T1000 (cell line): ENCODE data around the gene ATP2B2.
"Not testable (repeated sequence)": the region's sequence is repeated elsewhere in the genome, so short reads cannot be mapped to it uniquely, and the experiment has no call there.

Experiments
- DNase-seq: peaks from one replicate; lab custom pipeline; 2025; ENCODE audit warnings: mixed read lengths; lab: John Stamatoyannopoulos, UW

Gene ATP2B2

DNA sequence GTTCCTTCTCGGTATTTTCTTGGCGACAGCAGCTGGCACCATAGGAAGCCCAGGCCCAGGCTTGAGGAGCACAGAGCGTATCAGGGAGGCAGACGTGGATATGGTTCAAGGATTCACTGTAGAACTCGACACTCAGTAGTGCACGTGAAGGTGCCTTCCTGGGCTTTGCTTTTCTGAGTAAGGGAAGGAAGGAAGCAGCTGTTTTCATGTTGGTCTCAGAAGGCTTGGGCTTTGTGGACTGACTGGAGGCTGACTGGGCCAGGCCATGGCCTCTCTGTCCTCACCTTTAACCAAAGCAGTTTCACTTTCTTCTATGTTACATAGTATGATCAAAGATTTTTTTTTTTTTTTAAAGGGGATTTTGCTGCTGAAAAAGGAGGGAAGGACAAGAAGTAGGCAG, 205.7 kb downstream of the ATP2B2 start:
- DNase-seq: no peak

DNA sequence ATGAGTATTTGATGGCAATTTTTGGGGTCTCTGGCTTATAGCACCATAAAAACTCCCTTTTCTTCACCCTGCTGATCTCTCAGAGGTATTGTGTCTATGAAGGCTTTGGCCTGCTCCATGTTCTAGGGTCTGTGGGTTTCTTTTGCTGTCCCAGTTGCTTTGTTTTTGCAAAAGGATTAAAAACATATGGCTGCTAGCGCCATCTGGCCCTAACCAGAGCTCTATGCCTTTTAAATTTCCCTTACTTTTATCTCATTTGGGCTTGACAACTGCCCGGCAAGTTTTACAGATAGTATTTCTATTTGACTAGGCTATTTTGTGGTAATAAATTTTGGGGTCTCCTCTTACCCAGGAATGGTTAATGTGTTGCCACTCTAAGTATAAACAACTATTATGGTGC, 206.2 kb downstream of the ATP2B2 start:
- no peak for DNase-seq

DNA sequence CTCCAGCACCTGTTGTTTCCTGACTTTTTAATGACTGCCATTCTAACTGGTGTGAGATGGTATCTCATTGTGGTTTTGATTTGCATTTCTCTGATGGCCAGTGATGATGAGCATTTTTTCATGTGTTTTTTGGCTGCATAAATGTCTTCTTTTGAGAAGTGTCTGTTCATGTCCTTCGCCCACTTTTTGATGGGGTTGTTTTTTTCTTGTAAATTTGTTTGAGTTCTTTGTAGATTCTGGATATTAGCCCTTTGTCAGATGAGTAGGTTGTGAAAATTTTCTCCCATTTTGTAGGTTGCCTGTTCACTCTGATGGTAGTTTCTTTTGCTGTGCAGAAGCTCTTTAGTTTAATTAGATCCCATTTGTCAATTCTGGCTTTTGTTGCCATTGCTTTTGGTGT, 207.3 kb downstream of the ATP2B2 start:
- DNase-seq: not testable (repeated sequence)

DNA sequence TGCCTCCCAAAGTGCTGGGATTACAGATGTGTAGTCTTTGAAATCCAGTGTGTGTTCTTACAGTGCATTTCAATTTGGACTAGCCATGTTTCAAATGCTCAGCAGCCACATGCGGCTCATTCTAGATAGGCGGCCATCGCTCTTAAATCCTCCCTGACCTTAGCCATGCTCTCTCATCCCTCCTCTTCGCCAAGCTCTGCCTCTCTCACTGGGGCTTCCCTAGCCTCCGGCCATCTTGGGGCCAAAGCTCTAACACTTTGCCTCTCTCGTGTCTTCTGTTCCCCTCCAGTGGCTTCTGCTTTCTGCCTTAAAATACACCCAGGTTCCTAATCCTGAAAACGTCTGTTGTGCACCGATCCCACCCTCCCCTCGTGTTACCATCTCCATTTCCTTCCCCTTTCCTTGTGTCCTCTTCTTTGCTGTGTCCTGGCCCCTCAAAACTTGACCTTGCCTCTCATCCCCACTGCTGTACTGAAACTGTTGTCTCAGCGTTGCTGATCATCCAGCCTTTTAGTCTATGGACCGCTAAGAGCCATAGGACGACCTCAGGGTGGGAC, 211.3 kb downstream of the ATP2B2 start:
- DNase-seq: no peak

DNA sequence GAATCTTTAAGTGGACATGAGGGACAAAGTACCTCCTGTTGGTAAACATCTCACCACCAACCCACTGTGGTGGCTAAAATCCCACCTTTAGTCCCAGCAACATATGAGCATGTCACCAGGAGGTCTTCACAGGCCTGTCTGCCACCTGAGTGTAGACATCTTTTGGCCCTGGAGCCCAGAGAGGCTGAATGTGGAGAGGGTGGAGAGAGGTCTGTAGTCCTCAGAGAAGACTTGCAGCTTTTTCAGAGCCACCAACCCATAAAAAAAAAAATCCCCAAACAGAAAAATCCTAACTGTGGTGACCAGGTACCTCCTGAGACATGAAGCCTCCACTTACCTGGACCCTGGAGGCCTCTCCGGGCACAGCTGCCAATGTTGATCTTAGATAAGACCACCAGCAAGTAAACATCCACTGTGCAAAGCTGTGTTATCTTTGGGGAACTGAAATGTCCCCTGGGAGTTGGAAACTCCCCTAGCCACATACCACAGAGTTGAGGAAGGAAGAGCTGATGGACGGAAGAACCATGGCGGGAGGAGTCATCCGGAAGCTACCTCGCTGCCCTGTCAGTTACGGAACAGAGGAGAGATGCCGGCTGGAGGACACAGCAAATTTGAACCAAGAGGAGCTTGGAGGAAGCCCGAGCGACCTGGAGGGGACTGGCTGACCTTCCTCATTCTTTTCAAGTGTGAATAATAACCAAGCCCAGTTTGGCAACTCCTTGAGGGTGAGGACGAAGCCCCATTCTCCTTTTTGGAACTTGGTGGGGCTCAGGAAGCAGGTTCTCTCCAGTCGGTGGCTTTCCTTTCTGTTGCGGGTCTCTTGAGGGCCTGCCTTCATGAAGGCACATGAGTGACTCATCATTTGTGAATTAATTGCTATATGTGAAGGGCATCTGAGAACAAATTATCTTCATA, 212.6 kb downstream of the ATP2B2 start, which contains the start of gene GHRL:
GHRL (minus strand) TSS at position 443 of the 915 bp plus-strand sequence. CDS start 2,767 bp downstream, outside the sequence.
- DNase-seq: no peak

DNA sequence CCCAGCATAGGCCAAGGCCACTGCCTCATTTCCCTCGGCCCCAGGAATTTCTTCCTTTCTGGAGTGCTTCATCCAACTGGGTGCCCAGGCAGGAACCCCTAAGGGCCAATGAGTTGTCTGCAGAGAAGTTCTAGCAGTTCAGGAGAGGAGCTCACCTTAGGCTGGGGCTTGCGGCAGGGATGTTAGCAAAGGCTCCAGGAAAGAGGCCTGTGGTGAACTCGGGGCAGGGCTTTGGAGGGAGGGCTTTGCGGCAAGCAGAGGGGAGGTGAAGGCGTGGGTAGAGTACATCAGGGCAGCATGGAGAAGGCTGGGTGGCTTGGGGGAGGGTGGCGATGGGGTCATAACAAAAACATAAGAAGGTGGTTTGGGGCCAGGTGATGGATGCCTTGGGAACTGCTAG, 213.7 kb downstream of the ATP2B2 start:
- DNase-seq: no peak

DNA sequence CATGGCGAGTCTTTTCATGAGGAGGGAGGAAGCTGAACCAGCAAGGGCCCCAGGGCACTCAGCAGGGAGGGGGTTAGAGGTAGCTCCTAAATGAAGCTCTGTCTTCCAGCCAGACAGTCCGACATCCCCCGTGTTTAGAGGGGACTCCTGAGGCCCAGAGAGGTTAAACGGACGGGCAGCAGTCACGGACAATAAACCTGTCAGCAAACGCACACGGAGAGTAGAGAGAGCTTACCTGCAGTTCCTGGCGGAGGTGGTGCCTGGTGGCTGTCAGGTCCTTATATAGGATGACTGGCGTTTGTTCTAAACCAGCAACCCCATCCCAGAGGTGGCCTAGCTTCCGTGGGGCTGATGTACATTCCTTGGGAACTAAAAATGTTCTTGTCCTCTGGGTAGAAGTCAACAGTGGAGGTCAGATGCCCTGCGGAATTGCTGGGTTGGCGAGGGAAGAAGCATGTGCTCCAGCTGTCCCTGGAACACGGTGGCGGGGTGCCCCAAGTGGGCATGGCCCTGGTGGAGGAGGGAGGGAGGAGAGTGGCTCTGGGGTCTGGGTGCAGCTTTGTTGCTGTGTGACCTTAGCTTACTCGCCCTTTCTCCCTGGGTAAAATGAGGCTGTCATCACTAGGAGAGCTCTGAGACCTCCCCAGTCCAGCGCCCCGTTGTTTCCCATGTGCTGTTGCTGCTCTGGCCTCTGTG, 214.8 kb downstream of the ATP2B2 start:
- DNase-seq: no peak

DNA sequence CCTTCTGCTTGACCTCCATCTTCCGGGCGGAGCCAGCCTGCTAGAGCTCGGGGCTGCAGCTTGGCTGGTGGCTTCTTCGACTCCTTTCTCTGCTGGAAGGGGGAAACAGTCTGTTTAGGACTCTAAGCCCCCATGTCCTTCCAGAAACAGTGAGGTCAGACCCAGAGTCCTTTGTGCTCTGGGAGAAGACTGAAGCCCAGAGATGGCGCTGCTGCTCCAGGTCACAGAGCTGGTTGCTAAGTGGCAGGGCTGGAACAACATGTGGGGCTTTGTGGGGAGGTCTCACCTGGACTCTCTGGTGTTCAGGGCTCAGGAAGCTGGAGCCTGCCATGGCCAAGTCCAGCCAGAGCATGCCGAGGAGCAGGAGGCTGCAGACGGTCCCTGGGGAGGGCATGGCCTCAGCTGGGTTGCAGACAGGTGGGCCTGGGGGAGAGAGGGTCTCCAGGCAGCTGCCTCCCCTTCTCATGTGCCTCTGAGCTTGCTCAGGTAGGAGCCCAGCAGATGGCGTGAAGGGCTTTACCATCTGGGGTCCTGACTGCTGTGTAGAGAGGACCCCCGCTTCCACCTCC, 215.5 kb downstream of the ATP2B2 start:
- no peak for DNase-seq

DNA sequence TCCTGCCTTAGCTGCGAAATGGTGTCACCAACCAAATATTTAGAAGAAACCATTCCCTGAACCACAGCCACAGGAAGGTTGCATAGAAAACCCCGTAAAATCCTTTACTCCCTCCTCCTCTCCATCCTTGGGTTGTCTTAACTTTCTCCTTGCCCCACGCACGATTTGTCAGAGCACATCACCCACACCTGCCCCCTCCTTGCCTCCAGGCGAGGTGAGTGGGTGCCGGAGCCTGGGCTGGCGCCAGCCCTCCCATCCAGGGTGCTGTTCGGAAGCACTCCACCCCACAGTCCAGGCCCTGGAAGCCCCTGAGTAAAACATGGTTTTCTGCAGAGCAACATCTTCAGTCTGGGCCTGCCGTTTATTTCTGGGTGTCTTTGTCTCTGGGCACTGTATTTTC, 216.3 kb downstream of the ATP2B2 start:
- no peak for DNase-seq

DNA sequence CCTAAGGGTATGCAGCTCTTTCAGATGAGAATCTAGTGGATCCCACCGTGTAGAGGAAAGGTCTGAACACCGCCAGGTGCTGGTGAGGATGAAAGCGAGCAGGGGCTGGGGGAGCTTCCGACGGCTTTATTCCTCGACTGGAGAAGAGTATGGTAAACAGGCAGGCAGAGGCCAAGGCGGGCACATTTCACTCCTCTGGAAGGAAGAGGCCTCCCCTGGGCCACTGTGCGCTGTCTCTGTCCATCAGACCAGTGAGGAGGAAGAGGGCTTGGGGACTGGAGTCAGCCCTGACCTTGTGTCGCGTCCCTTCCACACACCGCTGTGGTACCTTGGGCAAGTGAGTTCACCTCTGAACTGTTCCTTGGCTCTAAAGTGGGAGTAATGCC, 216.8 kb downstream of the ATP2B2 start:
- DNase-seq: no peak

DNA sequence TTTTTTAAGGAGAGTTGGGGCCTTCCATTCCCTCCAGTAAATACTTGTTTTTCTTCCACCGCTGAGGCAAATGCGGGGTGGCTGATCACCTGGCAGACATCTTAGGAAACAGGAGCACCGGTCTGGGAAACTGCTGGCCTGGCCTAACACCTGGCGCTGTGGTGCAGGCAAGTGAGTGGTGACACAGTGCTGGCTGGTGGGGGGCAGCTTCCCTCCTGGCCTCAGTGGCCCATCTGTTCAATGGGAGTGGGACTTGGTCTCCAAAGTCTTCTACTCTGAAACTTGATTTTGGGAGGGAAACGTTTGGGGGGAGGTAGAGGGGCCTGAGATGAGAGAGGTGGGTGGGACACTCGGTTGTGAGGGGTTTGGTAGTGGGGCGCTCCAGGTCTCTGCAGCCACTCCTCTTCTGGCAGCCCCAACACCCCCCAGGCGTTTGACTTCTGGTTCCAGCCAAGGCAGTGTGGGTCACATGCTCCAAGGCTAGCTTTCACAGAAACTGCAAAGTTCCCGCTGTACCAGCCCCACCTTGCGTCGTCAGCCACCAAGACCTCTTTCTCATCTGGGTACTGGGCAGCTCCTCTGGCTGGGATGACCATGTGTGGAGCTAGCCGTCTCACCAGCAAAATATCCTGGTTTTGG, 217.3 kb downstream of the ATP2B2 start:
- no peak for DNase-seq

DNA sequence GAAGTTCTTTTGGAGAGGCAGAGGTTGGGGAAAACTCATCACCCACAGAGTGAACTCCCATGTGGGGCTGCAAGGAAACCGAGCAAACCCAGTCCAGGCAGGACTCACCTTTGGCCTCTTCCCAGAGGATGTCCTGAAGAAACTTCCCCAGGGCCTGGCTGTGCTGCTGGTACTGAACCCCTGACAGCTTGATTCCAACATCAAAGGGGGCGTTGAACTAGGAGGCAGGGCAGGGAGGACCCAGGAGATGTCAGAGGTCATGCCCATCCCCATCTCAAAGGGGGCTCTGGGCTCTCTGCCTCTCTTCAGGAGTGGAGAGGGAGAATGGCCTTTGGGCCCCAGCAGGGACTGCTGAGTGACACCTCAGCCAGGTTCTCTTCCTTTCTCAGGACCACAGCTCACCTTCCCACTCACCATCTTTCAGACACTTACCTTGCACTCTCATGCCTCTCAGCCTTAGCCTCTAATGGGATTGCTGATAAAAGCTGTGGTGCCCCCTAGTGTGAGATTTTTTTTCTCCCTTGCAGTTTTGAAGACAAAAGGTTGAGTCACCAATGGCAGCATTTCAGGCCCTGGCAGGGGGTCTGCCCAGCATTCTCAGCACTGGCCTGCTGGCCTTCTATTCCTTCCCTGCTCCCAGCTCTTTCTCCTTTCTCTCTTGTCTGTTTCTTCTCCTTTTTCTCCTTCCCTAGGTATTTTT, 218.6 kb downstream of the ATP2B2 start:
- DNase-seq: no peak

DNA sequence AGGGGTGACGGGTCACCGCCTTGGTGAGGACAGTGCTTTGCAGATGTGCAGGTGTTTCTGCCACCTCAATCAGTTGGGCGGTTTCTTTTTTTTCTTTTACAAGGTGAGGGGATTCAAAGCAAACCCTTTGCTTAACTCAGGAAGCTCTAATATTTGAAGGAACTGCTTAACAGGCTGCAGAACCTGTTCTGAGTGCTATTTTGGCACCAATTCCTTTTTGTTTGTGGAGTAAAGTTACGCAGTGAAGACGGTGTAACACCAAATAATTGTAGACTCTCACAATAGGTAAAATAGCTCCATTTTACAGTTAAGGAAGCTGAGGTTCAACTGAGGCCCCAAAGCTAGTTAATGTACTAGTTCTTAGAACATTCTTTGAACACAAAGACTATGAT, 219.3 kb downstream of the ATP2B2 start:
- no peak for DNase-seq

DNA sequence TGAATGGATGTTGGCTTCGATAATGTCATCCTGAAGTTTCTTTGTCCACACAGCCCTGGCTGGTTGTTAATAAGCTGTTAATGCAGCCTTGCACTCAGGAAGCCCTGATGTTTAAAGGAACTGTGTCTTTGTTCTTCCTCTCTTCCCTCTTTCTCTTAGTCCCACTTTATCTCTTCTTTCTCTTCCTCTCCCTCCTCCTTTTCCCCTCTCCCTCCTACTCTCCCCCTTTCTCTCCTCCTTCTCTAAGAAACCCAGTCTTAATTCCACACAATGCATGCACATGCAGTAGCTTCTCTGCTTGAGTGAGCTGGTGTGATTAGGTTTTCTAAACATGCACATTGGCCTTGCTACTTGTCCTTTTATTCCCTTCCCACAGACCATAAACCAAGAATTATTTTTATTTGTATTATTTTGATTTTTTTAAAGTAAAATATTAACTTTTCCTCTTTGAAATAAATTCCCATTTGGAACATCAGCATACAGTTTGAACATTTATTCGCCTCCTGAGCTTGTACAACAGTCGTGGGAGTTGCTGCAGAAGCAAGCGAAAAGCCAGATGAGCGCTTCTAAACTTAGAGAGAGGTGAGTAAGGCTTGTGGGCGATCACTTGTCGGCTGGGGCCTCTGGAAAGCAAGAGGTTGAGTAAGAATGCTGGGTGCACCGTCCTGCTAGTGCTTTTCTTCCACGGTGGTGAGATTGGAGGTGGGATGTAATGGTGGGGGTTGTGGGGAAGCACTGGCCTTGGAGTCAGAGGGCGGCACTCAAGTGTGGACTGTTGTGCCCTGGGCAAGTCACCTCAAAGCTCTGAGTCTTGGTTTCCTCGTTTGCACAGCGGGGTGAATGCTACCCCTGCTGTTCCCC, 219.9 kb downstream of the ATP2B2 start:
- no peak for DNase-seq

DNA sequence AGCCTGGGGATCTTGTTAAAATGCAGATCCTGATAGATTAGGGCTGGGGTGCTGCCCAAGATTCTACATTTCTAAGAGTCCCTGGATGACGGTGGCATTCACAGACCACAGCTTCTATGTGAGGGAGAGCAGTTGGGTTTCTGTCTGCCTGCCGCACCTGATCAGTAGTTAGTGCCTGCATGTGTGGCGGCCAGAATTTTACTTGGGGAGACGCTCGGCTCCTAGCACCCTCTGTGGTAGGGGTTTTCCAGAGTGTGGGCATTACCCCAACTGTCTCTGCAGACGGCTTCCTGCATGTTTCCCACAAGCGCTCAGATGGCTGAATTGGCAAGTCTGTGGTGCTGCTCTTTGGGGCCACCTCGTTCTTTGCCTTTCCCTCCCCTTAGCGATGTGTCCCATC, 220.9 kb downstream of the ATP2B2 start:
- no peak for DNase-seq

DNA sequence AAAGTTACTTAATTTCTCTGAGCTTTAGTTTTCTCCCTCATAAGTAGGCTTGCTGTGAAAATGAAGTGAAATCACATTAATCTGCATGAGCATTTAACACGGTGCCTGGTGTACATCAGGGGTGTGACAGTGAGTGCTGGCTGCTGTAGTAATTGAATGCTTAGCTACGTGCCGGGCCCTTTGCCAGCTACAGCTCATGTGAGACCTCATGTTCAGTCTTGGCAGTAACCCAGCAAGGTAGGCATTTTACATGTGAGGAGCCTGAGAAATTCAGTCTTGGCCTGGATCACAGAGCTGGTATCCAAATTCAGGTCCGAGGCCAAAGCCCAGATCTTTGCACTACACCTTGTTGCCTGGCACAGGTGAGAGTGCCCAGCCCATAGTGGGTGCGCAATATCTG, 221.7 kb downstream of the ATP2B2 start:
- no peak for DNase-seq

DNA sequence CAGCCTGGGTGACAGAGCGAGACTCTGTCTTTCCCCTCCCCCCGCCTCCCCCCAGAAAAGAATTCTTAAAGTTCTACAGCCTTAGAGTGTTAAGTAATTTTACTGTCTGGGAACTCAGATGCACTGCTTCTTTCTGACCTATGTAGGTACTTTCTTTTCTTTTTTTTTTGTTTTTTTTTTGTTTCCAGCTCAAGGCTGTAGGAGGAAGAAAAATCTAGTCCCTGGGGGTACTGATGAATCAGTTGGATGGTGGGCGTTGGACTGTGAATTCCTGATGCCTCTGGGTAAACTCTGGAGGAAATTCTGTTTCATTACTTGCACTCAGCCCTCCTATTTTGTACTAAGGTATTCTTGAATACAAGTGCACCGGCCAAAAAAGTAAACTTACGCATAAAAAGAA, 223.4 kb downstream of the ATP2B2 start:
- DNase-seq: no peak

DNA sequence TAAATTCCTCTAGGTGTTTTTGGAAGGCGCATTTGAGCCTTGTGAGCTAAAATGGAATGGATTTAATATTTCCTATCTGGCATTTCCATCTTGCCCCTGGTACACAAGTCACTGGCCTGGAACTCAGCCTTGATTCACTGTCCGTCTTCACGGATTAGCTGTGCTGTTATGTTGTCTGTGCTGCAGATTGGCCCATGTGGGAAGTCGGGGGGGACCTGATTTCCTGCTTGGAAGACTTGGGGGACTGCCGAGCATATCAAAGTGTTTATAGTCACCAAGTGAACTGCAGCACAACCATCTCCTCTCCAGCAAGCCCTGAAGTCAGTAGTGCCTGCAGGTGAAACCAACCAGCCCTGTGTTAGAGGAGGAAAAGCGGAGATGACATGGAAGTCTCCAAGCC, 224.8 kb downstream of the ATP2B2 start:
- DNase-seq: no peak

DNA sequence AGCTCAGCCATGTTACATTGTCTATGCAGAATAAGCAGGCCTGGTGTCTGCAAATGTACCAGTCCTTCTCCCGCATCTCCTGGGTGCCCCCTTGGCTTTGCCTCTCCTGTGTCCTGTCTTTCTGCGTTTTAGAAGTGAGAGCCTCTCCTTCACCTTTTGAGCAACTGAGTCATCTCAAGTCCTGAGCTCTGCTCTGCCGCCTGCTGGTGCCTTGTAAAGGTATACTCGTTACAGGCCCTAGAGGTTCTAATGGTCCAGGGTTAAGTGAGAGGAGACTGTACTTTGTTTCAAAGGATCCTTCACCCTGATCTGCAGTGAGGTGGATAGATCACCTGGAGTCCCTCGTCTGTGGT, 225.2 kb downstream of the ATP2B2 start:
- DNase-seq: no peak

DNA sequence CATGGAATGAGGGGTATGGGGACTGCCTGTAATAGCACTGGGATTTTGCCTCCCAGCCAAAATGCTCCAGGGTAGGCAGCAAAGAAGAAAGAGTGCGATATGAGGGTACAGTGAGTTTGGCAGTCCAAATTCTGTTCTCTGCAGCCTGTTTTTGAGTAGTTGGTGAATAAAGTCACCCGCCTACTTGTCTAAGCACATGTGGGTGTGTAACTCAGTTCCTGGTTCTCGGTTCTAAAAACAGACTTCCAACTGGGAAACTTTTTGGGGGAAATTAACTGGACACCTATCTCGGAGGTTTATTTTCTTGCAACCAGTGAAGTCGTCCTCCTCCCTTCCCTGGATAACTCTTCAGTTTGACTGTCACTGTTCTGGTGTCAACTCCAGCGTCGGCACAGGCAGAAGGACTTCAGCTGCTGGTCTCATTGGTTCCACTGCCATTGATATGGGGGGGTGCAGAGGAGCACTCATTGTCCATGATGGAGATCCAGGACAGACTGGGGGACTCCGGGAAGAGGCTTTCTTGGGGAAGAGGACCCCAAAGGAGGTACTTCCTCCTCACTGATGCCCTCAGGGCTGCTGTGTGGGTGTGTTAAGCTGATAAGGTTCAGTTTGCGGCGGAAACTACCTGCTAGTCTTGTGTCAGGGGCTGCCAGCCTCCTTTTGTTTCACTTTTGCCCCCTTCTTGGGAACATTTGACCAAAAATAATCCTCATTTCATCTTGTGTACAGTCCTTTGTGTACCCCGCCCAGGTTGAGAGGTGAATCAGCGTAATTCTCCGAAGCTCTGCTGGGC, 225.8 kb downstream of the ATP2B2 start:
- DNase-seq: no peak
